ENCODE data around the gene POSTN. TPM values are rescaled to one million over a fixed set of nuclear protein-coding genes. Genes with fewer than 3 reads are reported as not detected.

The POSTN gene
- total and polyA plus RNA-seq, 2 of the 4 experiments (the other 2 are of a cell fraction): 32.6 to 44.7 TPM

- no peak overlapping the region for H2BK15ac ChIP-seq (ENCODE audit: low read depth, low read length)
- H2AK9ac ChIP-seq (replicated peaks; ENCODE audit: low read depth, low read length, poor library complexity): no peak overlapping the region
- no peak overlapping the region for H3K4me3 ChIP-seq (ENCODE audit: insufficient read depth, low read depth, low read length)
- H3K9me3 ChIP-seq (ENCODE audit: control insufficient read depth, insufficient read depth, low read length): no peaks in the 10 kb centered on the region
- no peak overlapping the region for H3K4ac ChIP-seq (ENCODE audit: low read depth, low read length)
- H2BK20ac ChIP-seq (ENCODE audit: low read depth, low read length): no peak overlapping the region
- no peak overlapping the region for H3K27ac ChIP-seq (ENCODE audit: insufficient read depth, low read length)
- ATAC-seq (ENCODE audit: low read depth) (no peak), DNase-seq (no peak)
- no peaks in the 10 kb centered on the region for H3K27me3 ChIP-seq (ENCODE audit: control insufficient read depth, insufficient read depth, low read length)
- H3K79me1 ChIP-seq (ENCODE audit: low read depth in 1 of 2, low read length in 2 of 2): no peaks in the 10 kb centered on the region
- in situ Hi-C loops (cut with MboI; ENCODE audit: low sequenced_read_pairs) (loop anchor here (5.0 kb wide), 1 partner anchor 485 kb away; no protein-coding TSS in a partner anchor), dilution Hi-C loops (cut with HindIII; ENCODE audit: low sequenced_read_pairs, unreplicated experiment) (no loop called here), intact Hi-C loops (cut with micrococcal nuclease) (loop anchor here (5.0 to 10.0 kb wide), 4 partner anchors 120 to 402 kb away; no protein-coding TSS in a partner anchor)
- no peak overlapping the region for H3K23ac ChIP-seq (ENCODE audit: low read depth, low read length)
- no peaks in the 10 kb centered on the region for H3K36me3 ChIP-seq (ENCODE audit: control insufficient read depth, insufficient read depth, low read length)
- no peak overlapping the region for H3K9ac ChIP-seq (ENCODE audit: low read depth, low read length)
- H4K91ac ChIP-seq (ENCODE audit: insufficient read depth, low read depth, low read length): no peak overlapping the region
- H3K18ac ChIP-seq (ENCODE audit: low read depth, low read length): peak overlapping the region; percentile 33; the same call in 1 of the 2 replicates
- no CpG with 5 or more reads among the region's 3 CpGs for WGBS, 2 experiments (ENCODE audit: extremely low coverage in 2 of 2, insufficient read length in 1 of 2)
- no peak overlapping the region for H2BK5ac ChIP-seq (ENCODE audit: low read depth, low read length, poor library complexity, severe bottlenecking)
- no peak overlapping the region for H3K14ac ChIP-seq (replicated peaks; ENCODE audit: low read depth, low read length)
- TF ChIP-seq RCOR1 (IDR thresholded peaks at IDR 0.05; ENCODE audit: insufficient replicate concordance, low read length) (no peak), CEBPB (IDR thresholded peaks at IDR 0.05; ENCODE audit: low read depth, low read length) (no peak), MAFK (IDR thresholded peaks at IDR 0.05; ENCODE audit: low read depth, low read length) (no peak), MAZ (IDR thresholded peaks at IDR 0.05; ENCODE audit: borderline replicate concordance, low read depth, low read length) (no peak), ELK1 (IDR thresholded peaks at IDR 0.05; ENCODE audit: borderline replicate concordance, low read depth, low read length) (no peak), USF2 (IDR thresholded peaks at IDR 0.05; ENCODE audit: low read depth, low read length) (no peak), RAD21 (IDR thresholded peaks at IDR 0.05; ENCODE audit: low read length) (no peak), CHD1 (IDR thresholded peaks at IDR 0.05; ENCODE audit: low read depth, low read length) (no peak), SMC3 (IDR thresholded peaks at IDR 0.05; ENCODE audit: low read depth, low read length) (no peak)
- no peaks in the 10 kb centered on the region for H4K20me1 ChIP-seq (ENCODE audit: insufficient read depth, low read length)
- H3K4me2 ChIP-seq (ENCODE audit: low read depth, low read length): peak overlapping the region; percentile 25
- ChIA-PET CTCF (no interaction called here), POLR2A (ENCODE audit: unreplicated experiment) (no interaction called here)
- 0 out of 2 replicates have a peak overlapping the region, but pooled peaks have one; percentile 26 for H4K5ac ChIP-seq (ENCODE audit: low read depth, low read length)
- H2BK120ac ChIP-seq (ENCODE audit: low read depth, low read length): no peak overlapping the region
- no peak overlapping the region; a peak in 1 of 4 replicates for H4K8ac ChIP-seq (ENCODE audit: low read depth in 2 of 2, low read length in 2 of 2)
- no peak overlapping the region for H3K56ac ChIP-seq (ENCODE audit: extremely low read depth, insufficient read depth, low read length)
- no peaks in the 10 kb centered on the region for H3K9me1 ChIP-seq (ENCODE audit: insufficient read depth, low read length)
- peaks cover 3% of the 10 kb centered on the region; the same call in 1 of the 2 replicates for H3K4me1 ChIP-seq (ENCODE audit: control insufficient read depth, insufficient read depth, low read length)
- no peak overlapping the region for H2AFZ ChIP-seq (replicated peaks; ENCODE audit: low read length, poor library complexity)
- H2AK5ac ChIP-seq (ENCODE audit: low read depth, low read length): no peak overlapping the region
- BruUV-seq (replicated peaks): no TSS peak
Observed at GRCh38 chr13:37596805-37597204, 1.8 kb downstream of the POSTN start.
